Measurements from ENCODE around the gene AGAP1.

Gene AGAP1

DNA sequence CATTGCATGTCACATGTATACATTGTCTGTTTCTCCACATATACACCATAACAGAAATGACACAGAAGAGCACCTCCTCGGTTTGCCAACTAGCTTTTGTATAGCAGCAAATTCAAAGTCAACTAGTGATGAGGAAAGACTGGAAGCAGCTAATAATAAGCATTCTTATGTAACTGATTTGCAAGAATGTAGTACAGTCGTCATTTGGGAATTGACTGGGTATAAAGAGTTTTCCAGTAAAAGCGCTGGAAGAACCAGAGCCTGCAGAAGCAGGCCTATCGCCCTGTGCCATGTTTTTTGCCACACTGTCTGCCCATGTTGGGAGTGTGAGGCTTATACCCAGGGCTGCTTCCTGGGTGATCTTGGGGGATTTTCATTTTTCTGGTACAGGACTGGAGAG lies 363.8 kb downstream of the AGAP1 start:
- no peak for DNase-seq (ENCODE audit: low read depth in 4 of 4, low spot score in 1 of 4)

GRCh38 chr2:235858881-235859280 lies 365.0 kb downstream of the AGAP1 start:
- no peak for DNase-seq (ENCODE audit: low read depth in 4 of 4, low spot score in 1 of 4)

DNA sequence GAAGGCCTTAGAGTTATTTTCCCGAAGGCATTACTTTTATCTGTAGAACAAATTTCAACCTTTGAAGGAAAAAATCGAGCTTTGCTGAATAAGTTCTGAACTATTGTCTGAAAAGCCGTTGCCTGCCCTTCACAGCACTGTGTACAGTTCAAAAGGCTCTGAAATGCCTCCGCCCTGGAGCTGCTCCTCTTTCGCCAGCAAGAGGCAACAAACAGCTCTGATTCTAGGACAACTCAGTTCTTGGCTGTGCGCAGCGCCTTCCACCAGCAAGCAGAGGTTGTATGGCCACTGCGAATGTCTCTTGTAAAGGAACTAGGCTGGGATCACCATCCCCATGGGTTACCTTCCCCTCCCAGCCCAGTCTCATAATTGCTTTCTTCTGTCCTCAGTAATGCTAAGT lies 365.8 kb downstream of the AGAP1 start:
- no peak for DNase-seq (ENCODE audit: low read depth in 4 of 4, low spot score in 1 of 4)

GRCh38 chr2:235860111-235860510 lies 366.3 kb downstream of the AGAP1 start:
- DNase-seq (ENCODE audit: low read depth in 4 of 4, low spot score in 1 of 4) = no peak

DNA sequence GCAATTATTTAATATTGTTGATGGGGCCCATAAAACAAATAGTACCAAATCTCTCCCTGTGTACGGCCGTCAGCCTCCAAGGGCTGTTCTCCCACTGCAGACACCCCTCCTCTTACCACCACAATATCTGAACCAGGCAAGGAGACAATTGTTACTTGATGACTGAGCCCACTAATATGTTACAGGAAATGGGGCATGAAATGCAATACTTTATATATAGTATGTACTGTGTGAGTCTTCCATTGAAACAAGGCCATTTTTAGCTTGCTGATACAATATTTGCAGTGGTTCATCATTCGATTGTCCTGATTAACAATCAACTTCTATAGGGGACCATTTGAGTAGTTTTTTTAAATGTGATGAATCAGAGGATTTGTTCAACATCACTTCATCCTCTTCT lies 367.0 kb downstream of the AGAP1 start:
- DNase-seq (ENCODE audit: low read depth in 4 of 4, low spot score in 1 of 4) = no peak

- no peak for DNase-seq (ENCODE audit: low read depth in 4 of 4, low spot score in 1 of 4)
Measured at GRCh38 chr2:235861383-235861782, 367.5 kb downstream of the AGAP1 start.

GRCh38 chr2:235863414-235863813 lies 369.6 kb downstream of the AGAP1 start:
- DNase-seq (ENCODE audit: low read depth in 4 of 4, low spot score in 1 of 4) = no peak

GRCh38 chr2:235864302-235864701 lies 370.5 kb downstream of the AGAP1 start:
- DNase-seq (ENCODE audit: low read depth in 4 of 4, low spot score in 1 of 4) = no peak

DNA sequence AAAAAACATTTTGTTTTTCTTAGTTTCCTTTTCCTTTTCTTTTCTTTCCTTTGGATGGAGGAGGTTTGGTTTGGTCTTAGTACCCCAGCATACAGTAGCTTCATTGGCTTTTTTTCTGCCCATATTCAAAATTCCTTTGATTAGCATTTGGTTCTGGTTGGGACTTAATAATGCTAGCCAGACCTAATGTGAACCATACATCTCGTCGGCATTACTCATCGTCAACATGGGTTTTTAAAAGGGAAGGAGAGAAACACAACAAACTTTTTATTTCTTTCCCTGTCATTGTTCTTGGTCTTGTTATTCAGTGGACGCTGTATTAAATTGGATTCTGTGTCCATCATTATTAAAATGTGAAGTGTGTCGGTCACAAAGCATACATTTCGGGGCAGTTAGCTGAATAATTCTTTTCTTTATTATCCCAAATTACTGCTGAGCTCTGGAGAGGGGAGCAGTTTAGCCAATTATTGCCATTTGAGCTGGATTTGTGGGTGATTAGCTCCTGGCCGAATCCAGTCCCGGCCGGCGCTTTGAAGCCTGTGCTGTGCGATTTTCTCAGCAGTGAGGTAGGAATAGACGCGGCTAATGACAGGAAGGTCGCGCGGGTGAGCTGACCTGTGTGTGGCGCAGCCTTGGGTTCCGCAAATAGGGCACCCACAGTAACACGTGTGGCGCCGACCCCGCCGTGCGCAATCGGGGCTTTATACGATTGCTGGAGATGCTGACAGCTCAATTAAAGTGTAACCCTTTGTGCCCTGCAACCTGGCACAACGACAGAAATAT lies 371.1 kb downstream of the AGAP1 start:
- DNase-seq (ENCODE audit: low read depth in 4 of 4, low spot score in 1 of 4) = no peak

DNA sequence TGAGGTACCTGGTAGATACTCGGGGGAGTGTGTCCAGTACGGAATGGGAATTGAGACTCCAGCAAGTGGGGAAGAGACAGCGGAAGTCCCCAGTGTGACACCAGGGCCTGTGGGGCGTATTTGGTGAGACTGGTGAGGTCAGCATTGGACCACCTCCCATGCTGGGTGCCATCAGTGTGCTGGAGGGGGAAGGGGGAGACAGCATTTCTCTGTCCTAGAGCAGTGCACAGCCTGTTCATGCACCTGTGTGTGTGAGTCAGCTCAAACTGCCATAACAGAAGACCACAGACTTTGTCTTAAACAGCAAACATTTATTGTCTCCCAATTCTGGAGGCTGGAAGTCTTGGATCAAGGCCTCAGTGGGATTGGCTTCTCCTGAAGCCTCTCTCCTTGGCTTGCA lies 372.5 kb downstream of the AGAP1 start:
- DNase-seq (ENCODE audit: low read depth in 4 of 4, low spot score in 1 of 4) = no peak

DNA sequence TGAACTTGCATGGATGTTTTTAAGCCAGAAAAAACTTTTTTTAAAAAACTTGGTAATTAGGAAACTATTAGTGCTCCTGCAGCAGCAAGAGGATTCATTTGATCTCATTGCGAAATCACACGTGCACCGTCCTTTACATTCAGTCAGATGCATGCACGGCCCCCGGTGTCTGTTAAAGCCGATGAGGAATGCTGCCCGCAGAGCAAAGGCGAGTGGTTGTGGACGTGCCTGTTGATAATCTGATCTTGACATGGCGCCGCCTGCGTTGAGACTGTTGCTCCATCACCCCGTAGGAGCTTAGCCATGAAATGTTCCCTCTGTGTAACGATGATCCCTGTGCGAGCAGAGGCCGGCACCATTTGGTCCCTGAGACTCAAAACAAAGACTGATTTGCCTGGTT lies 374.4 kb downstream of the AGAP1 start:
- no peak for DNase-seq (ENCODE audit: low read depth in 4 of 4, low spot score in 1 of 4)

DNA sequence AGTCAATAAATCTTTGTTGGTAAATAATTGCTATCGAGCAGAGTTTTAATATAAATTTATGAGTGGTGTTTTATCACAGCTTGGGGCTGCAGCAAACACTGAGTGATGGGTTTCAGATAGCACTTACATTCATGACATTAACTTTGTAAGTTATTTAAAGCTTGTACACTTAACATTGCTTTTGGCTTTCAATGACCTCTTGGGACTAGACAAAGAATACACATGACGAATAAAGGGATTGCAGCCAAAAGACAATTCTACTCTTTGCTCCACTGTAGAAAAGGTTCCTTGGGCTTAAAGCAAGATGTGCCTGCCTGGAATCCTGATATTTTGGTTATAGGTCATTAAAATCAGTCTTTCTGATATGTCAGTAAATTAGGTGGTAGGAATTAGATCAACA lies 374.8 kb downstream of the AGAP1 start:
- no peak for DNase-seq (ENCODE audit: low read depth in 4 of 4, low spot score in 1 of 4)

GRCh38 chr2:235870515-235870914 lies 376.7 kb downstream of the AGAP1 start:
- DNase-seq (ENCODE audit: low read depth in 4 of 4, low spot score in 1 of 4) = no peak

GRCh38 chr2:235876099-235876679 lies 382.3 kb downstream of the AGAP1 start:
- no peak for DNase-seq (ENCODE audit: low read depth in 4 of 4, low spot score in 1 of 4)

GRCh38 chr2:235877275-235877802 lies 383.5 kb downstream of the AGAP1 start:
- no peak for DNase-seq (ENCODE audit: low read depth in 4 of 4, low spot score in 1 of 4)

DNA sequence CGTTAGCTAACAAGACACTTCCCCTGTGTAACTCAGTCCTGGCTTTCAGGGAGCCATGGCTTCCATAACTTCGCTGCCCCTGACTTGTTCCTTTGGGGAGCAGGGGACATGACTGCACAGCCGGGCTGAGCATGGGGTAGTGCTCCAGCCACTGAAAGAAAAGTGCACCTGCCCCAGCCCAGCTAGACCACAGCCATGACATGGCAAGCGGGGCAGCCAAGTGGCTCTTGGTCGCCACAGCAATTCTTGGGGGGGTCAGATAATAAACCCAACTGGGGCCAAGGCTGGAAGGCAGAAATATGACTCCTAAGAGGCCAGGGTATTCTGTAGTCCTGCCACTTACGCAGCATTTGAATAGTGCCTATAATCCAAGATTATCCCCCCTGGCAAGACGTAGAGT lies 385.3 kb downstream of the AGAP1 start:
- no peak for DNase-seq (ENCODE audit: low read depth in 4 of 4, low spot score in 1 of 4)

DNA sequence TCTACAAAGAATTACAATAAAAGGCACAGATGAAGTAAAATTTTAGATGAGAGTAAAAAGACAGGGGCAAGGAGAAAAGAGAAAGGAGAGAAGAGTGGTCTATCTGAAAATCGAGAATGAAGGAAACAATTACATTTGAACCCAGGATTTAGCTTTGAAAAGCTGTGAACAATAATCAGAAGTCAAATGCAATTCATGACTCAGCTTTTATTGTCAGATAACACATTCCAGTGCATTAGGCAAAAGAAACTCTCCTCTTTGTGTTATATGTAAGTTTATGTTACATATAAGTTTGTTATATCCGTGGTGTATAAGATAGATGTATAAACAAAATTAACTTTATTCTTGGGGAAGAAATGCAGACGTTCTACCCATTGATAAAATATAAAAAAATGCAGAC lies 389.8 kb downstream of the AGAP1 start:
- no peak for DNase-seq (ENCODE audit: low read depth in 4 of 4, low spot score in 1 of 4)

DNA sequence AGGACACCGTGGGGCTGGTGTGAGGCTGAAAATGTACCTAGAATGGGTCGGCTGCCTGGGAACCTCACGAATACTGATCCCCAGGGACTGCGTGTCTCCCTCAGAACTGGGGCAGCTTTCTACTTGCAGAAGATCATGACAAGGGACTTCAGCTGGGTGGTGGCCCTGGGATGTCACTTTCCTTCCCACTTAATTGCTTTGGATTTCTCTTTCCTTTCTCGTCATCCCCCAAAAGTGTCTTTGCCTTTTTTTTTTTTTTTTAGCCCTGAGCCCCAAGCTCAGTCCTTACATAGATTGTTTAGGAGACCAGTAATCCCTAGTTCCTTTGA lies 395.4 kb downstream of the AGAP1 start:
- no peak for DNase-seq (ENCODE audit: low read depth in 4 of 4, low spot score in 1 of 4)

DNA sequence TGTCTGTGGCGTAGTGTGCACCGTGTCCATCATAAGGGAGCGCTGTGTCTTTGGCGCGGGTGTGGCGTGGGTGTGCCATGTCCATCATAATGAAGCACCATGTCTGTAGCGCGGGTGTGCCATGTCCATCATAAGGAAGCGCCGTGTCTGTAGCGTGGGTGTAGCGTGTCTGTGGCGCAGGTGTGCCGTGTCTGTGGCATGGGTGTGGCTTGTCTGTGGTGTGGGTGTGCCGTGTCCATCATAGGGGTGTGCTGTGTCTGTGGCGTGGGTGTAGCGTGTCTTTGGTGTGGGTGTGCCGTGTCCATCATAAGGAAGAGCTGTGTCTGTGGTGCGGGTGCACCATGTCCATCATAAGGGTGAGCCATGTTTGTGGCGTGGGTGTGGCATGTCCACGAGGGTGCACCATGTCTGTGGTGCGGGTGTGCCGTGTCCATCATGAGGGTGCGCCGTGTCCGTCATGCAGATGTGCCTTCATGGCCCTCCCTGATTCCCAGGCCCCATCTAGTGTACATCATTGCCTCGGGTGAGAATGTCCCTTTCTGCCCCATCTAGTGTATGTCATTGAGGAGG lies 399.4 kb downstream of the AGAP1 start:
- DNase-seq (ENCODE audit: low read depth in 4 of 4, low spot score in 1 of 4) = no peak

DNA sequence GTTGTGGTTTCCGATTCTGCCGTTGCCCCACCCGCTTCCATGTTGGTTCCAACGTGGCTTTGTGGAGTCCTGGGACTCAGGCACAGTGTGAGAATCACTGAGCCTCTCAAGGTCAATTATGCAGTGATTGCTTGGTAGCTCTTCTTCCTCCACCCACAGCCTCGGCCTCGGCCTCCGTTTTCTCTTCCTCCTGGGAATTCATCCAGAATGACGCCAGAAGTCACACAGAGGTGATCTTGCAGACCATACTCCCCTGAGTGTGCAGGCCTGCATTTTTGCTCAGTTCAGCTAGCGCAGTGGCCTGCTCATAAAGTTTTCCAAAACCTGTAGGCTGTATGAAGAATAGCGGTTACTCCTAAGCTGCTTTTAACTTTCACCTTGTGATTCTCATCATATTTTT lies 401.0 kb downstream of the AGAP1 start:
- DNase-seq (ENCODE audit: low read depth in 4 of 4, low spot score in 1 of 4) = no peak

GRCh38 chr2:235896061-235896460 lies 402.2 kb downstream of the AGAP1 start:
- DNase-seq (ENCODE audit: low read depth in 4 of 4, low spot score in 1 of 4) = no peak

DNA sequence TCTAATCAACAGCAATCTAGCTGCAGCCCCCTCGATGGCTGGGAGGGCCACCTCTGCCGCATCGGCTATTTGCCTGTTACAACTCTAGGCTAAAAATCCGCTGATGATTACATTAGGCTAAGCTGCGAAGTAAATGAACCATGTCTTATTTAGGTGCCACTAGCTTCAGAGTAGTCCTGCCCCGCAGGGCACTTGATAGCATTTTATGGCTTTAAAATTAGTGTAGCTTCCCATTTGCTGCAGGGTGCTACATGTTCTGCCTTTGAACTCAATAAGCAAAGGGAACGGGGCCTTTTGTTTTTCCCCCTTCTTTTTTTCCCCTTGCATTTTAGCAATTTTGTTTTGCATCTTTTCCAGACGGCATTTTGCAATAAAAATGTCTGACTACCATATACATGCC lies 404.1 kb downstream of the AGAP1 start:
- no peak for DNase-seq (ENCODE audit: low read depth in 4 of 4, low spot score in 1 of 4)

- DNase-seq (ENCODE audit: low read depth in 4 of 4, low spot score in 1 of 4) = no peak
Measured at GRCh38 chr2:235898766-235899165, 404.9 kb downstream of the AGAP1 start.
